ENCODE results near the gene RBMS3. TPM values are rescaled to one million over a fixed set of nuclear protein-coding genes. Genes with fewer than 3 reads are reported as not detected.

Gene RBMS3
- total and polyA plus RNA-seq, 2 of the 13 experiments (the other 11 are each of a cell fraction or from before 2014, with no cell fraction given) = not detected

GRCh38 chr3:29318251-29318650 lies 37.4 kb downstream of the RBMS3 start (continued):
- no peak for TF ChIP-seq ZNF512B (CRISPR knock-in tag; IDR thresholded peaks at IDR 0.05; ENCODE audit: borderline replicate concordance)
- no peak for TF ChIP-seq UBTF (CRISPR knock-in tag; IDR thresholded peaks at IDR 0.05)
- TF ChIP-seq HNRNPK (IDR thresholded peaks at IDR 0.05; ENCODE audit: low read depth, low read length, poor library complexity, severe bottlenecking) = no peak
- no peak for TF ChIP-seq HMGA1 (CRISPR knock-in tag; conservative IDR thresholded peaks at IDR 0.05)
- no peak for TF ChIP-seq ZBED4 (CRISPR knock-in tag; IDR thresholded peaks at IDR 0.05; ENCODE audit: borderline replicate concordance)
- no peak for TF ChIP-seq POLR2A (IDR thresholded peaks at IDR 0.05; ENCODE audit: insufficient read depth in 1 of 2, low read depth in 2 of 2, low read length in 2 of 2)
